Vagina (tissue), 2 donors: ENCODE data around the gene PORCN. TPM values are rescaled to one million over a fixed set of nuclear protein-coding genes. Genes with fewer than 3 reads are reported as not detected.

Experiments
- DNase-seq, 2 donors: peaks; one replicate each; pipeline ENCODE4 v3.0.0-alpha.2; 2017; ENCODE audit errors: extremely low spot score in 2 of 2
- H3K27ac ChIP-seq: fragments of 200-600 bp; sonication (generic); one replicate; pipeline ENCODE4 v1.5.1; 2019
- H3K27me3 ChIP-seq: fragments of 200-600 bp; sonication (generic); one replicate; pipeline ENCODE4 v1.5.1; 2019
- H3K36me3 ChIP-seq, 2 donors: fragments of 200-600 bp; sonication (generic); one replicate each; pipeline ENCODE4 v1.5.1; 2017 to 2019
- H3K4me1 ChIP-seq: fragments of 200-600 bp; sonication (generic); one replicate; pipeline ENCODE4 v1.5.1; 2019
- H3K4me3 ChIP-seq, 2 donors: fragments of 200-600 bp; sonication (generic); 1 replicate in 1 of 2; 2 replicates in 1 of 2; pipeline ENCODE4 v1.5.1; 2016 to 2019
- H3K9me3 ChIP-seq: fragments of 200-600 bp; sonication (generic); one replicate; pipeline ENCODE4 v1.5.1; 2019
- CTCF ChIP-seq, 3 experiments: fragments of 450-650 bp in 2 of 3; fragments of 200-600 bp in 1 of 3; sonication (generic) in 1 of 3; IDR thresholded peaks; one replicate each; pipeline ENCODE4 v1.5.1; 2017 to 2019; ENCODE audit warnings: antibody characterized with exemption in 3 of 3, mild to moderate bottlenecking in 2 of 3, moderate library complexity in 2 of 3
- POLR2A ChIP-seq, 2 donors: fragments of 450-650 bp; IDR thresholded peaks; one replicate each; pipeline ENCODE4 v1.6.1; 2017; ENCODE audit warnings: antibody characterized with exemption in 2 of 2, mild to moderate bottlenecking in 2 of 2, moderate library complexity in 2 of 2
- POLR2AphosphoS5 ChIP-seq, 2 donors: sonication (generic); formaldehyde crosslinking; IDR thresholded peaks; one replicate each; pipeline ENCODE4 v1.9.0; 2017; ENCODE audit warnings: antibody characterized with exemption in 2 of 2, mild to moderate bottlenecking in 2 of 2, low read depth in 1 of 2; ENCODE audit not compliant: insufficient read depth in 1 of 2
- intact Hi-C: fragments of 100-400 bp; cut with DNase I; formaldehyde crosslinking; loops from one replicate; pipeline ENCODE4 v1.15.1; 2023
- total RNA-seq: library from RNA; depleted of rRNA; stranded (reverse); fragments of >200 nt; gene quantifications from one replicate; pipeline ENCODE4 v1.2.3, GENCODE V29; 2016

PORCN gene
- total RNA-seq, 1 donor from 2014 or later: 15.7 TPM

DNA sequence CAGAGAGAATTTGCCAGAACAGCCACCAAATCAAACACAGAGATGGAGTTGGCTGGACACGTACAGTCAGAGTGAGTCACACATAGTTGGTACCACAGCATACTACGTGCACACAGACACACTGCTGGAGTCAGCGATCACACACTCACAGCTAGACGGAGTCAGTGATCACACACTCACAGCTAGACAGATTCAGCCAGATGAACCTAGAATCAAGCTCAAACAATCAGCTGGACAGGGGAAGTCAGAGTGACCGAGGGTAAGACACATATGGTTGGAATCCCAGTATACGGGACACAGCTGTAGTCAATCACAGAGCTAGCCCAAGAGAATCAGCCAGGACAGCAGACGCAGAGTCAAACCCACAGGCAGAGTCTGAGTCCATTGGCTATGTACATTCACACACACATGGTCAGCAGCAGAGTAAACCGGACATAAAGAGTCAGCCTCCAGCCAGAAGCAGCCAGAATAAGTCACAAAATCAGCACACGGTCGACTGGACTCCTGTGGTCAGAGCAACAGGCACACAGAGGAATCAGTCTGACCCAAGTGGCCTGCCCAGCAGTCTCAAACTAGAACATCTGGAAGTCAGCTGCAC lies 43.4 kb upstream of the PORCN start:
- no peak for DNase-seq
- no peaks in the 10 kb centered on the region for H3K36me3 ChIP-seq
- TF ChIP-seq POLR2AphosphoS5 (IDR thresholded peaks at IDR 0.05; ENCODE audit: insufficient read depth in 1 of 2, low read depth in 1 of 2): no peak
- TF ChIP-seq CTCF (IDR thresholded peaks at IDR 0.05): no peak
- TF ChIP-seq POLR2A (IDR thresholded peaks at IDR 0.05): no peak
- no peaks in the 10 kb centered on the region for H3K9me3 ChIP-seq
- no peaks in the 10 kb centered on the region for H3K27me3 ChIP-seq
- no peaks in the 10 kb centered on the region for H3K4me1 ChIP-seq
- intact Hi-C loops: no loop called here
- H3K27ac ChIP-seq: peak overlapping the region; percentile 53
- no peak overlapping the region for H3K4me3 ChIP-seq

- no peaks in the 10 kb centered on the region for H3K4me1 ChIP-seq
- TF ChIP-seq POLR2AphosphoS5 (IDR thresholded peaks at IDR 0.05; ENCODE audit: insufficient read depth in 1 of 2, low read depth in 1 of 2): no peak
- no peak for TF ChIP-seq CTCF (IDR thresholded peaks at IDR 0.05)
- TF ChIP-seq POLR2A (IDR thresholded peaks at IDR 0.05): no peak
- H3K36me3 ChIP-seq: no peaks in the 10 kb centered on the region
- H3K9me3 ChIP-seq: no peaks in the 10 kb centered on the region
- no peak overlapping the region for H3K4me3 ChIP-seq
- DNase-seq: no peak
- intact Hi-C loops: no loop called here
- no peaks in the 10 kb centered on the region for H3K27me3 ChIP-seq
- peak overlapping the region; percentile 53 for H3K27ac ChIP-seq
These were observed 42.1 kb upstream of the PORCN start for GRCh38 chrX:48466696-48467095.

DNA sequence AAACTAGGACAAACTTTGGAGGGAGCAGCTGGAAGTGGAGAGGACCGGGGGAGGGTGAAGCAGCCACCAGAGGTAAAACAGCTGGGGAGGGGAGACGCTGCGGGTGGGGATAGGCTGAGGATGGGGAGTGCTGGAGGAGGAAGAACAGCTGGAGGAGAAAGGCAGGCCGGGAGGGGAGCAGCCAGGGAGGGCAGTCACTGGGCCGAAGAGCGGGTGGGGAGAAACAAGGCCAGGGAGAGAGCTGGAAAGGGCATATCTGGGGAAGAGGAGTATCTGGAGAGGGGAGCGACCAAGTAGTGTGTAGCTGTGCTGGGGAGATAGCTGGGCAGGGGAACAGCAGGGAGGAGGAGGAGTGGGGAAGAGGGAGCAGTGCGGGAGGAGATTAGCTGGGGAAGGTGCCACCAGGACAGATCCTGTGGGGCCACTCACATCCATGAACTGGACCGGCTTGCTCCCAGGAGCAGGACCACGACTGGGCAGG lies 41.5 kb upstream of the PORCN start:
- Histone ChIP-seq H3K27ac (peak overlapping the region; percentile 57), H3K27me3 (no peaks in the 10 kb centered on the region), H3K4me3 (peak overlapping the region; percentile 7 to 34), H3K36me3 (no peaks in the 10 kb centered on the region), H3K4me1 (no peaks in the 10 kb centered on the region), H3K9me3 (no peaks in the 10 kb centered on the region)
- intact Hi-C loops: no loop called here
- no peak for TF ChIP-seq POLR2AphosphoS5 (IDR thresholded peaks at IDR 0.05; ENCODE audit: insufficient read depth in 1 of 2, low read depth in 1 of 2)
- TF ChIP-seq POLR2A (IDR thresholded peaks at IDR 0.05): no peak
- TF ChIP-seq CTCF (IDR thresholded peaks at IDR 0.05): no peak
- peak in 1 of 2 donors; percentile 77 for DNase-seq

GRCh38 chrX:48468247-48468671 lies 40.5 kb upstream of the PORCN start:
- Histone ChIP-seq H3K4me1 (no peaks in the 10 kb centered on the region), H3K9me3 (no peaks in the 10 kb centered on the region), H3K36me3 (no peaks in the 10 kb centered on the region), H3K27ac (peak overlapping the region; percentile 57), H3K4me3 (peak overlapping the region; percentile 7 to 34), H3K27me3 (no peaks in the 10 kb centered on the region)
- TF ChIP-seq CTCF (IDR thresholded peaks at IDR 0.05): no peak
- DNase-seq: peak in 1 of 2 donors; percentile 76
- intact Hi-C loops: no loop called here
